ENCODE measurements around the gene PRR9. TPM values are rescaled to one million over a fixed set of nuclear protein-coding genes. Genes with fewer than 3 reads are reported as not detected.

Gene PRR9
- total and polyA plus RNA-seq, 2 of the 8 experiments (the other 6 are each of a cell fraction or from before 2014, with no cell fraction given), result not detected

- Histone ChIP-seq H2BK12ac (ENCODE audit: low read depth, low read length) (no peak overlapping the region), H3K4ac (replicated peaks; ENCODE audit: insufficient read length, low read depth, low read length) (no peak overlapping the region), H2AFZ (ENCODE audit: low read length) (no peak overlapping the region), H3K9ac (replicated peaks in 1 of 4; ENCODE audit: extremely low read depth in 1 of 4, low read depth in 3 of 4, low read length in 3 of 4) (no peak overlapping the region), H3K36me3 (ENCODE audit: control insufficient read depth in 2 of 4, insufficient read depth in 4 of 4, low read length in 3 of 4) (no peaks in the 10 kb centered on the region), H3K14ac (ENCODE audit: insufficient read length) (no peak overlapping the region), H2AK5ac (ENCODE audit: low read depth, low read length) (no peak overlapping the region), H3K79me1 (ENCODE audit: low read depth, low read length) (no peaks in the 10 kb centered on the region), H3K18ac (ENCODE audit: extremely low read depth, low read length) (no peak overlapping the region), H3K79me2 (ENCODE audit: control insufficient read depth in 1 of 2, insufficient read depth in 2 of 2, low read length in 2 of 2) (no peaks in the 10 kb centered on the region), H3K56ac (replicated peaks; ENCODE audit: insufficient read length, low read depth, low read length) (no peak overlapping the region), H3K4me3 (ENCODE audit: extremely low read depth in 1 of 4, insufficient read depth in 2 of 4, low read depth in 3 of 4, low read length in 4 of 4) (no peak overlapping the region), H2BK120ac (replicated peaks; ENCODE audit: low read depth, low read length) (no peak overlapping the region), H3K23ac (ENCODE audit: insufficient read length) (no peak overlapping the region), H4K20me1 (replicated peaks in 1 of 2; ENCODE audit: control insufficient read depth in 1 of 2, insufficient read depth in 2 of 2, low read length in 2 of 2) (no peaks in the 10 kb centered on the region), H2BK5ac (ENCODE audit: low read depth, low read length) (no peak overlapping the region), H3K27me3 (replicated peaks in 1 of 4; ENCODE audit: control insufficient read depth in 3 of 4, extremely low read depth in 1 of 4, insufficient read depth in 3 of 4, low read length in 3 of 4) (no peaks in the 10 kb centered on the region), H4K8ac (ENCODE audit: extremely low read depth, insufficient read depth, low read length) (no peak overlapping the region), H3K4me2 (ENCODE audit: insufficient read depth in 1 of 2, low read depth in 2 of 2, low read length in 2 of 2) (no peak overlapping the region), H2BK15ac (ENCODE audit: low read length) (no peak overlapping the region), H3K9me3 (ENCODE audit: insufficient read depth in 2 of 2, low read depth in 1 of 2, low read length in 1 of 2) (no peaks in the 10 kb centered on the region), H4K5ac (ENCODE audit: insufficient read length, low read depth, low read length) (no peak overlapping the region), H3K27ac (ENCODE audit: low read depth, low read length) (no peak overlapping the region), H2BK20ac (ENCODE audit: low read length) (no peak overlapping the region), H4K91ac (replicated peaks; ENCODE audit: insufficient read length, low read length) (no peak overlapping the region), H3K4me1 (replicated peaks in 1 of 4; ENCODE audit: control insufficient read depth in 3 of 4, insufficient read depth in 4 of 4, low read length in 3 of 4) (0 out of 7 replicates have a peak, but pooled peaks cover 0 to 2% (median 0%) of the 10 kb centered on the region in 4 experiments), H3K23me2 (ENCODE audit: low read depth, low read length) (no peaks in the 10 kb centered on the region)
- FAIRE-seq (no peak), DNase-seq (ENCODE audit: low read depth in 1 of 2, low spot score in 2 of 2) (no peak)
- ChIA-PET POLR2A (ENCODE audit: partially characterized antibody) (no interaction called here), CTCF (ENCODE audit: partially characterized antibody) (interaction anchor here (0.6 to 10.6 kb wide), 13 partner anchors 16 to 1396 kb away, joined by 3 to 200 read pairs (median 3); partner anchors contain the start of gene SMCP)
- 85% methylated on average over 4 of the region's 4 CpGs; no CpG with 5 or more reads in 1 of the 2 experiments for WGBS, 2 experiments (ENCODE audit: extremely low coverage in 1 of 2, insufficient coverage in 1 of 2, insufficient read length in 1 of 2, insufficient replicate concordance in 2 of 2, low coverage in 1 of 2, low lambda C conversion rate in 2 of 2, missing lambda C conversion rate in 1 of 2)
- no peak for TF ChIP-seq CTBP2 (IDR thresholded peaks at IDR 0.05; ENCODE audit: borderline replicate concordance, insufficient read depth, insufficient read length, low read length)
- TF ChIP-seq EP300 (IDR thresholded peaks at IDR 0.05; ENCODE audit: borderline replicate concordance in 1 of 2, low read depth in 2 of 2, low read length in 2 of 2), result no peak
- TF ChIP-seq, protein P1, sequence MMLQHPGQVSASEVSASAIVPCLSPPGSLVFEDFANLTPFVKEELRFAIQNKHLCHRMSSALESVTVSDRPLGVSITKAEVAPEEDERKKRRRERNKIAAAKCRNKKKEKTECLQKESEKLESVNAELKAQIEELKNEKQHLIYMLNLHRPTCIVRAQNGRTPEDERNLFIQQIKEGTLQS (IDR thresholded peaks at IDR 0.05; ENCODE audit: insufficient read depth, low read depth, low read length), result no peak
- no peak for TF ChIP-seq USF2 (IDR thresholded peaks at IDR 0.05; ENCODE audit: low read length)
- TF ChIP-seq JUN (IDR thresholded peaks at IDR 0.05; ENCODE audit: low read depth, low read length), result no peak
- no peak for TF ChIP-seq SAP30 (IDR thresholded peaks at IDR 0.05; ENCODE audit: insufficient read depth, insufficient replicate concordance, low read length)
- no peak for TF ChIP-seq SUZ12 (IDR thresholded peaks at IDR 0.05; ENCODE audit: low read length)
- no peak for TF ChIP-seq SP2 (IDR thresholded peaks at IDR 0.05; ENCODE audit: low read length)
- no peak for TF ChIP-seq FOSL1 (IDR thresholded peaks at IDR 0.05; ENCODE audit: insufficient read depth, low read depth, low read length)
- no peak for TF ChIP-seq RFX5 (IDR thresholded peaks at IDR 0.05; ENCODE audit: borderline replicate concordance, low read depth, low read length)
- no peak for TF ChIP-seq CBX5 (IDR thresholded peaks at IDR 0.05; ENCODE audit: low read depth, low read length)
- TF ChIP-seq CHD1 (IDR thresholded peaks at IDR 0.05; ENCODE audit: low read depth, low read length), result no peak
Observed at GRCh38 chr1:153195216-153195615, 22.2 kb upstream of the PRR9 start.

Measured in H1 (cell line).